ENCODE data around the gene IL36RN.
"Not testable (repeated sequence)": the region's sequence is repeated elsewhere in the genome, so short reads cannot be mapped to it uniquely, and the experiment has no call there.

The IL36RN gene

GRCh38 chr2:113096306-113096705 is 37.3 kb downstream of the IL36RN start:
- H3K36me3 ChIP-seq (ENCODE audit: control insufficient read depth in 2 of 2, insufficient read depth in 2 of 2, low read length in 2 of 2); H3K4me1 ChIP-seq (ENCODE audit: control insufficient read depth in 2 of 2, insufficient read depth in 2 of 2, low read length in 2 of 2); H3K4me3 ChIP-seq (ENCODE audit: low read length in 2 of 2); H3K27me3 ChIP-seq (ENCODE audit: control insufficient read depth in 2 of 2, insufficient read depth in 2 of 2, low read length in 2 of 2); H3K27ac ChIP-seq (ENCODE audit: low read depth in 2 of 2, low read length in 2 of 2); H3K9me3 ChIP-seq (ENCODE audit: control insufficient read depth in 2 of 2, low read length in 2 of 2); H3K9ac ChIP-seq (ENCODE audit: low read depth in 1 of 2, low read length in 2 of 2): not testable (repeated sequence)

- H3K9me3 ChIP-seq (ENCODE audit: control insufficient read depth in 2 of 2, low read length in 2 of 2); H3K9ac ChIP-seq (ENCODE audit: low read depth in 1 of 2, low read length in 2 of 2); H3K4me3 ChIP-seq (ENCODE audit: low read length in 2 of 2); H3K36me3 ChIP-seq (ENCODE audit: control insufficient read depth in 2 of 2, insufficient read depth in 2 of 2, low read length in 2 of 2); H3K27me3 ChIP-seq (ENCODE audit: control insufficient read depth in 2 of 2, insufficient read depth in 2 of 2, low read length in 2 of 2); H3K4me1 ChIP-seq (ENCODE audit: control insufficient read depth in 2 of 2, insufficient read depth in 2 of 2, low read length in 2 of 2); H3K27ac ChIP-seq (ENCODE audit: low read depth in 2 of 2, low read length in 2 of 2): not testable (repeated sequence)
These were observed 38.0 kb downstream of the IL36RN start for GRCh38 chr2:113096842-113097618.

GRCh38 chr2:113098041-113098440 is 39.0 kb downstream of the IL36RN start:
- H3K27me3 ChIP-seq (ENCODE audit: control insufficient read depth in 2 of 2, insufficient read depth in 2 of 2, low read length in 2 of 2): no peaks in the 10 kb centered on the region
- H3K27ac ChIP-seq (ENCODE audit: low read depth in 2 of 2, low read length in 2 of 2): no peak overlapping the region
- H3K4me1 ChIP-seq (ENCODE audit: control insufficient read depth in 2 of 2, insufficient read depth in 2 of 2, low read length in 2 of 2): peaks cover 0 to 2% of the 10 kb centered on the region in 2 donors
- no peak overlapping the region for H3K9ac ChIP-seq (ENCODE audit: low read depth in 1 of 2, low read length in 2 of 2)
- H3K9me3 ChIP-seq (ENCODE audit: control insufficient read depth in 2 of 2, low read length in 2 of 2): peaks cover 0 to 3% of the 10 kb centered on the region in 2 donors
- no peak overlapping the region for H3K4me3 ChIP-seq (ENCODE audit: low read length in 2 of 2)
- H3K36me3 ChIP-seq (ENCODE audit: control insufficient read depth in 2 of 2, insufficient read depth in 2 of 2, low read length in 2 of 2): no peaks in the 10 kb centered on the region

- Histone ChIP-seq H3K9me3 (ENCODE audit: control insufficient read depth in 2 of 2, low read length in 2 of 2) (peaks cover 0 to 3% of the 10 kb centered on the region in 2 donors), H3K4me1 (ENCODE audit: control insufficient read depth in 2 of 2, insufficient read depth in 2 of 2, low read length in 2 of 2) (peaks cover 0 to 2% of the 10 kb centered on the region in 2 donors), H3K27ac (ENCODE audit: low read depth in 2 of 2, low read length in 2 of 2) (no peak overlapping the region), H3K9ac (ENCODE audit: low read depth in 1 of 2, low read length in 2 of 2) (no peak overlapping the region), H3K27me3 (ENCODE audit: control insufficient read depth in 2 of 2, insufficient read depth in 2 of 2, low read length in 2 of 2) (no peaks in the 10 kb centered on the region), H3K36me3 (ENCODE audit: control insufficient read depth in 2 of 2, insufficient read depth in 2 of 2, low read length in 2 of 2) (no peaks in the 10 kb centered on the region), H3K4me3 (ENCODE audit: low read length in 2 of 2) (no peak overlapping the region)
These were observed 39.5 kb downstream of the IL36RN start for GRCh38 chr2:113098532-113098931.

- Histone ChIP-seq H3K36me3 (ENCODE audit: control insufficient read depth in 2 of 2, insufficient read depth in 2 of 2, low read length in 2 of 2) (no peaks in the 10 kb centered on the region), H3K4me3 (ENCODE audit: low read length in 2 of 2) (no peak overlapping the region), H3K27ac (ENCODE audit: low read depth in 2 of 2, low read length in 2 of 2) (no peak overlapping the region), H3K9me3 (ENCODE audit: control insufficient read depth in 2 of 2, low read length in 2 of 2) (no peaks in the 10 kb centered on the region), H3K27me3 (ENCODE audit: control insufficient read depth in 2 of 2, insufficient read depth in 2 of 2, low read length in 2 of 2) (no peaks in the 10 kb centered on the region), H3K9ac (ENCODE audit: low read depth in 1 of 2, low read length in 2 of 2) (no peak overlapping the region), H3K4me1 (ENCODE audit: control insufficient read depth in 2 of 2, insufficient read depth in 2 of 2, low read length in 2 of 2) (peaks cover 0 to 2% of the 10 kb centered on the region in 2 donors)
These were observed 43.1 kb downstream of the IL36RN start for GRCh38 chr2:113102133-113102532.

- Histone ChIP-seq H3K9ac (ENCODE audit: low read depth in 1 of 2, low read length in 2 of 2) (no peak overlapping the region), H3K4me1 (ENCODE audit: control insufficient read depth in 2 of 2, insufficient read depth in 2 of 2, low read length in 2 of 2) (no peaks in the 10 kb centered on the region), H3K27me3 (ENCODE audit: control insufficient read depth in 2 of 2, insufficient read depth in 2 of 2, low read length in 2 of 2) (no peaks in the 10 kb centered on the region)
These were observed 44.3 kb downstream of the IL36RN start for GRCh38 chr2:113103277-113103676.

GRCh38 chr2:113104054-113104611 is 45.1 kb downstream of the IL36RN start:
- H3K27ac ChIP-seq (ENCODE audit: low read depth in 2 of 2, low read length in 2 of 2): no peak overlapping the region
- H3K9ac ChIP-seq (ENCODE audit: low read depth in 1 of 2, low read length in 2 of 2): no peak overlapping the region
- H3K4me3 ChIP-seq (ENCODE audit: low read length in 2 of 2): no peak overlapping the region
- H3K27me3 ChIP-seq (ENCODE audit: control insufficient read depth in 2 of 2, insufficient read depth in 2 of 2, low read length in 2 of 2): no peaks in the 10 kb centered on the region
- H3K4me1 ChIP-seq (ENCODE audit: control insufficient read depth in 2 of 2, insufficient read depth in 2 of 2, low read length in 2 of 2): no peaks in the 10 kb centered on the region
- no peaks in the 10 kb centered on the region for H3K36me3 ChIP-seq (ENCODE audit: control insufficient read depth in 2 of 2, insufficient read depth in 2 of 2, low read length in 2 of 2)
- no peaks in the 10 kb centered on the region for H3K9me3 ChIP-seq (ENCODE audit: control insufficient read depth in 2 of 2, low read length in 2 of 2)

More at GRCh38 chr2:113103277-113103676, 44.3 kb downstream of the IL36RN start:
- no peak overlapping the region for H3K27ac ChIP-seq (ENCODE audit: low read depth in 2 of 2, low read length in 2 of 2)
- H3K36me3 ChIP-seq (ENCODE audit: control insufficient read depth in 2 of 2, insufficient read depth in 2 of 2, low read length in 2 of 2): no peaks in the 10 kb centered on the region
- H3K4me3 ChIP-seq (ENCODE audit: low read length in 2 of 2): no peak overlapping the region
- no peaks in the 10 kb centered on the region for H3K9me3 ChIP-seq (ENCODE audit: control insufficient read depth in 2 of 2, low read length in 2 of 2)

- Histone ChIP-seq H3K9me3 (ENCODE audit: control insufficient read depth in 2 of 2, low read length in 2 of 2) (no peaks in the 10 kb centered on the region), H3K4me3 (ENCODE audit: low read length in 2 of 2) (no peak overlapping the region), H3K4me1 (ENCODE audit: control insufficient read depth in 2 of 2, insufficient read depth in 2 of 2, low read length in 2 of 2) (no peaks in the 10 kb centered on the region), H3K36me3 (ENCODE audit: control insufficient read depth in 2 of 2, insufficient read depth in 2 of 2, low read length in 2 of 2) (no peaks in the 10 kb centered on the region), H3K27me3 (ENCODE audit: control insufficient read depth in 2 of 2, insufficient read depth in 2 of 2, low read length in 2 of 2) (no peaks in the 10 kb centered on the region), H3K27ac (ENCODE audit: low read depth in 2 of 2, low read length in 2 of 2) (no peak overlapping the region), H3K9ac (ENCODE audit: low read depth in 1 of 2, low read length in 2 of 2) (no peak overlapping the region)
These were observed 46.2 kb downstream of the IL36RN start for GRCh38 chr2:113105047-113105785.

GRCh38 chr2:113111121-113111520 is 52.1 kb downstream of the IL36RN start:
- Histone ChIP-seq H3K9me3 (ENCODE audit: control insufficient read depth in 2 of 2, low read length in 2 of 2) (no peaks in the 10 kb centered on the region), H3K36me3 (ENCODE audit: control insufficient read depth in 2 of 2, insufficient read depth in 2 of 2, low read length in 2 of 2) (no peaks in the 10 kb centered on the region), H3K27me3 (ENCODE audit: control insufficient read depth in 2 of 2, insufficient read depth in 2 of 2, low read length in 2 of 2) (no peaks in the 10 kb centered on the region)

GRCh38 chr2:113111823-113112287 is 52.9 kb downstream of the IL36RN start:
- Histone ChIP-seq H3K27me3 (ENCODE audit: control insufficient read depth in 2 of 2, insufficient read depth in 2 of 2, low read length in 2 of 2) (no peaks in the 10 kb centered on the region), H3K9me3 (ENCODE audit: control insufficient read depth in 2 of 2, low read length in 2 of 2) (no peaks in the 10 kb centered on the region), H3K4me1 (ENCODE audit: control insufficient read depth in 2 of 2, insufficient read depth in 2 of 2, low read length in 2 of 2) (no peaks in the 10 kb centered on the region), H3K36me3 (ENCODE audit: control insufficient read depth in 2 of 2, insufficient read depth in 2 of 2, low read length in 2 of 2) (no peaks in the 10 kb centered on the region), H3K9ac (ENCODE audit: low read depth in 1 of 2, low read length in 2 of 2) (no peak overlapping the region), H3K27ac (ENCODE audit: low read depth in 2 of 2, low read length in 2 of 2) (no peak overlapping the region), H3K4me3 (ENCODE audit: low read length in 2 of 2) (no peak overlapping the region)

More at GRCh38 chr2:113111121-113111520, 52.1 kb downstream of the IL36RN start:
- no peaks in the 10 kb centered on the region for H3K4me1 ChIP-seq (ENCODE audit: control insufficient read depth in 2 of 2, insufficient read depth in 2 of 2, low read length in 2 of 2)
- H3K27ac ChIP-seq (ENCODE audit: low read depth in 2 of 2, low read length in 2 of 2): no peak overlapping the region
- H3K4me3 ChIP-seq (ENCODE audit: low read length in 2 of 2): no peak overlapping the region
- H3K9ac ChIP-seq (ENCODE audit: low read depth in 1 of 2, low read length in 2 of 2): no peak overlapping the region
